HCT116 (cell line): ENCODE measurements around the gene PRKCH. TPM values are rescaled to one million over a fixed set of nuclear protein-coding genes. Genes with fewer than 3 reads are reported as not detected.

Source experiments
- ATAC-seq: fragments of 200-7000 bp; cut with Tn5 transposase; 2 replicates; pipeline ENCODE4 v1.9.1; 2020; ENCODE audit warnings: mild to moderate bottlenecking, moderate library complexity
- BruUV-seq: library from RNA; stranded (reverse); fragments of 400-500 nt; replicated peaks from 2 replicates; lab custom pipeline; 2021; lab: Mats Ljungman, UMichigan
- CTCF ChIA-PET: fragments of 300-600 bp; sonication (Branson Sonifier 250); formaldehyde crosslinking; loops from one replicate; lab custom pipeline; 2021; ENCODE audit warnings: antibody characterized with exemption; lab: Charles Lee
- POLR2A ChIA-PET: fragments of 300-600, 350-600 bp; sonication (Branson Sonifier 250); formaldehyde crosslinking; loops from one replicate; lab custom pipeline; 2021; ENCODE audit warnings: antibody characterized with exemption; lab: Charles Lee
- RAD21 ChIA-PET, 2 experiments: fragments of 300-600 bp; sonication (Branson Sonifier 250); formaldehyde crosslinking; loops; one replicate each; lab custom pipeline; 2023; ENCODE audit warnings: low total read pairs in 2 of 2; ENCODE audit not compliant: uncharacterized antibody in 2 of 2, unreplicated experiment in 2 of 2, low non-redundant PET in 1 of 2; lab: Charles Lee
- DNase-seq: peaks from one replicate; pipeline ENCODE4 v3.0.0-alpha.2; 2010; ENCODE audit warnings: low read depth, low spot score
- H2AFZ ChIP-seq: fragments of 200-600 bp; shearing (Covaris generic), sonication (generic); 2 replicates; pipeline ENCODE4 v1.6.1; 2017; ENCODE audit warnings: low read depth, mixed run types, mixed read lengths, antibody characterized with exemption, low read length; ENCODE audit not compliant: poor library complexity, severe bottlenecking
- H3K27ac ChIP-seq: 2 replicates; pipeline ENCODE4 v1.5.1; 2012; ENCODE audit warnings: low read depth, low read length
- H3K27me3 ChIP-seq: fragments of 200-600 bp; sonication (generic); 2 replicates; pipeline ENCODE4 v1.6.1; 2016; ENCODE audit warnings: mixed run types, low read length, mixed read lengths; ENCODE audit not compliant: insufficient read depth
- H3K36me3 ChIP-seq, 2 experiments: fragments of 200-500 bp in 1 of 2; fragments of 200-600 bp in 1 of 2; sonication (Bioruptor generic) in 1 of 2; sonication (generic) in 1 of 2; 2 replicates each; pipeline versions ENCODE4 v1.5.1 to v1.6.1; 2014 to 2016; ENCODE audit warnings: low read length in 2 of 2, inconsistent platforms in 1 of 2, mixed read lengths in 1 of 2, mixed run types in 1 of 2; ENCODE audit not compliant: insufficient read depth in 2 of 2, control insufficient read depth in 1 of 2
- H3K4me1 ChIP-seq, 2 experiments: fragments of 200-600 bp in 1 of 2; sonication (generic) in 1 of 2; 2 replicates each; pipeline versions ENCODE4 v1.5.1 to v1.6.1; 2012 to 2017; ENCODE audit warnings: low read length in 2 of 2, inconsistent platforms in 1 of 2, mild to moderate bottlenecking in 1 of 2, mixed read lengths in 1 of 2, mixed run types in 1 of 2, moderate library complexity in 1 of 2; ENCODE audit not compliant: insufficient read depth in 2 of 2, control insufficient read depth in 1 of 2
- H3K4me2 ChIP-seq: fragments of 200-600 bp; sonication (generic); 2 replicates; pipeline ENCODE4 v1.6.1; 2017; ENCODE audit warnings: mixed run types, low read length, mixed read lengths
- H3K4me3 ChIP-seq, 2 experiments: fragments of 200-600 bp in 1 of 2; sonication (generic) in 1 of 2; replicated peaks in 1 of 2; 2 replicates each; pipeline ENCODE4 v1.5.1; 2011 to 2016; ENCODE audit warnings: low read length in 2 of 2, control low read depth in 1 of 2, low read depth in 1 of 2, mild to moderate bottlenecking in 1 of 2, mixed read lengths in 1 of 2, mixed run types in 1 of 2
- H3K79me2 ChIP-seq: fragments of 200-600 bp; sonication (generic); 2 replicates; pipeline ENCODE4 v1.6.1; 2017; ENCODE audit warnings: mild to moderate bottlenecking, mixed run types, low read length, moderate library complexity, mixed read lengths; ENCODE audit not compliant: insufficient read depth
- H3K9ac ChIP-seq: fragments of 200-600 bp; sonication (generic); 2 replicates; pipeline ENCODE4 v1.6.1; 2016; ENCODE audit warnings: low read length, mixed read lengths
- H3K9me2 ChIP-seq: fragments of 200-600 bp; sonication (generic), shearing (Covaris generic); 2 replicates; pipeline ENCODE4 v1.6.1; 2017; ENCODE audit warnings: mixed run types, mild to moderate bottlenecking, moderate library complexity; ENCODE audit not compliant: insufficient read depth
- H3K9me3 ChIP-seq, 2 experiments: fragments of 200-500 bp in 1 of 2; fragments of 200-600 bp in 1 of 2; sonication (Bioruptor generic) in 1 of 2; sonication (generic) in 1 of 2; 2 replicates each; pipeline ENCODE4 v1.6.1; 2014 to 2017; ENCODE audit warnings: low read length in 2 of 2, mixed read lengths in 2 of 2, inconsistent platforms in 1 of 2, low read depth in 1 of 2, mild to moderate bottlenecking in 1 of 2, mixed run types in 1 of 2, moderate library complexity in 1 of 2; ENCODE audit not compliant: control insufficient read depth in 1 of 2, insufficient read depth in 1 of 2
- H4K20me1 ChIP-seq: fragments of 200-600 bp; sonication (generic), shearing (Covaris generic); 2 replicates; pipeline ENCODE4 v1.6.1; 2017; ENCODE audit warnings: mixed run types, mild to moderate bottlenecking, moderate library complexity; ENCODE audit not compliant: insufficient read depth
- CBX3 ChIP-seq: IDR thresholded peaks from 2 replicates; pipeline ENCODE4 v1.6.1; 2012; ENCODE audit warnings: low read depth
- CEBPB ChIP-seq: IDR thresholded peaks from 2 replicates; pipeline ENCODE4 v1.6.1; 2012; ENCODE audit warnings: low read depth
- CTCF ChIP-seq, 3 experiments: fragments of 200-600 bp in 1 of 3; sonication (generic) in 1 of 3; IDR thresholded peaks in 2 of 3; conservative IDR thresholded peaks in 1 of 3; 2 replicates each; pipeline ENCODE4 v1.5.1; 2012 to 2017; ENCODE audit warnings: low read depth in 2 of 3, low read length in 2 of 3, antibody characterized with exemption in 1 of 3, borderline replicate concordance in 1 of 3, control low read depth in 1 of 3, mild to moderate bottlenecking in 1 of 3, mixed read lengths in 1 of 3, mixed run types in 1 of 3, moderate library complexity in 1 of 3; ENCODE audit not compliant: insufficient read depth in 1 of 3
- EZH2phosphoT487 ChIP-seq: fragments of 200-600 bp; IDR thresholded peaks from 2 replicates; pipeline ENCODE4 v1.6.1; 2018; ENCODE audit warnings: antibody characterized with exemption, borderline replicate concordance
- SP1 ChIP-seq: IDR thresholded peaks from 2 replicates; pipeline ENCODE4 v1.6.1; 2012; ENCODE audit warnings: low read depth
- TCF7L2 ChIP-seq: IDR thresholded peaks from 2 replicates; pipeline ENCODE4 v1.7.0; 2011; ENCODE audit warnings: borderline replicate concordance, inconsistent platforms; ENCODE audit not compliant: insufficient read depth, insufficient read length; ENCODE audit errors: extremely low read depth
- YY1 ChIP-seq: IDR thresholded peaks from 2 replicates; pipeline ENCODE4 v1.6.1; 2011; ENCODE audit warnings: low read length, low read depth, moderate library complexity, mild to moderate bottlenecking; ENCODE audit not compliant: insufficient replicate concordance; ENCODE audit errors: extremely low read depth
- ZFX ChIP-seq: fragments of 450-650 bp; IDR thresholded peaks from 2 replicates; pipeline ENCODE4 v1.6.1; 2017
- intact Hi-C: fragments of 100-400 bp; cut with micrococcal nuclease; formaldehyde crosslinking; loops from 2 replicates; pipeline ENCODE4 v1.10.0; 2022
- total RNA-seq: library from RNA; stranded (reverse); gene quantifications from one replicate; pipeline ENCODE4 v1.2.1, GENCODE V29; 2021; ENCODE audit not compliant: unreplicated experiment
- TF ChIP-seq, protein P1 (sequence below): IDR thresholded peaks from 2 replicates; pipeline ENCODE4 v1.6.1; 2012; ENCODE audit warnings: low read depth

PRKCH gene
- total RNA-seq, 1 experiment from 2014 or later: 16.6 TPM

DNA sequence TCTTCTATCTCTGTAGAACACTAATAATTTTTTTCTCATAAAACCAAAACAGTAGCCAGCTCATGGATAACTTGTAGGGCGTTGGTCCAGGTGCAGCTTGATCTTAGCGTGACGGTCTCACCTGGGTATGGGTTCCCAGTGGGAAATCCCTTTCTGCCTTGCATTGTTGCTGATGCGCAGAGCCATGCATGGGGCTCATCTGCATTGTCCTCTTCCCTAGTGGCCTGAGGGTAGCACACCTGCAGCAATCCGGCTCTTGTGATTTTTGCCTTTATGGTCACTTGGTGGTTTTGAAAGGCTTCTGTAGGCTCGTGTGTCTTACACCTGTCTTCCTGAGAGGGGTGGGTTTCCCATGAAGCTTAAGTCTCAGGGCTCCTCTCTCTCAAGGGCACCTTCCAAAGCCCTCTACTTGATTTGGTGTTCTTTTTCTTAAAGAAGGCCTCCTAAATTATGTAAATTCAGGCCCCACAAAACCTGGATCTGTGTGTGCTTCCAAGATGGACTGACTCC, 130.6 kb downstream of the PRKCH start:
- Histone ChIP-seq H2AFZ (no peak overlapping the region), H3K27me3 (no peaks in the 10 kb centered on the region), H3K9ac (no peak overlapping the region), H3K9me2 (no peaks in the 10 kb centered on the region), H3K27ac (no peak overlapping the region), H3K4me3 (no peak overlapping the region), H3K4me1 (no peaks in the 10 kb centered on the region), H3K79me2 (no peaks in the 10 kb centered on the region), H4K20me1 (0 out of 2 replicates have a peak, but pooled peaks cover 3% of the 10 kb centered on the region), H3K4me2 (no peak overlapping the region), H3K36me3 (no peaks in the 10 kb centered on the region), H3K9me3 (no peaks in the 10 kb centered on the region)
- no peak for DNase-seq
- ChIA-PET CTCF (no interaction called here), POLR2A (no interaction called here), RAD21 (no interaction called here)
- no TSS peak for BruUV-seq
- ATAC-seq: no peak
- intact Hi-C loops: no loop called here
- TF ChIP-seq EZH2phosphoT487 (no peak), CBX3 (no peak), CEBPB (no peak), SP1 (no peak), CTCF (IDR thresholded peaks at IDR 0.05 in 2 of 3, conservative IDR thresholded peaks at IDR 0.05 in 1 of 3; ENCODE audit: borderline replicate concordance in 1 of 3, insufficient read depth in 1 of 3, low read depth in 2 of 3, low read length in 2 of 3) (no peak), YY1 (no peak), ZFX (no peak)

- ATAC-seq (no peak), DNase-seq (no peak)
- ChIA-PET POLR2A (no interaction called here), RAD21 (no interaction called here), CTCF (no interaction called here)
- Histone ChIP-seq H3K27ac (no peak overlapping the region), H3K9ac (no peak overlapping the region), H4K20me1 (0 out of 2 replicates have a peak, but pooled peaks cover 3% of the 10 kb centered on the region), H3K79me2 (no peaks in the 10 kb centered on the region), H3K36me3 (peaks cover 0 to 4% of the 10 kb centered on the region in 2 experiments; a peak in 1 of 4 replicates), H3K9me2 (no peaks in the 10 kb centered on the region), H2AFZ (no peak overlapping the region), H3K27me3 (no peaks in the 10 kb centered on the region), H3K4me2 (no peak overlapping the region), H3K4me3 (no peak overlapping the region), H3K4me1 (no peaks in the 10 kb centered on the region), H3K9me3 (no peaks in the 10 kb centered on the region)
- BruUV-seq: no TSS peak
- intact Hi-C loops: no loop called here
- TF ChIP-seq YY1 (no peak), TCF7L2 (no peak), CTCF (IDR thresholded peaks at IDR 0.05 in 2 of 3, conservative IDR thresholded peaks at IDR 0.05 in 1 of 3; ENCODE audit: borderline replicate concordance in 1 of 3, insufficient read depth in 1 of 3, low read depth in 2 of 3, low read length in 2 of 3) (no peak)
- TF ChIP-seq, protein P1, sequence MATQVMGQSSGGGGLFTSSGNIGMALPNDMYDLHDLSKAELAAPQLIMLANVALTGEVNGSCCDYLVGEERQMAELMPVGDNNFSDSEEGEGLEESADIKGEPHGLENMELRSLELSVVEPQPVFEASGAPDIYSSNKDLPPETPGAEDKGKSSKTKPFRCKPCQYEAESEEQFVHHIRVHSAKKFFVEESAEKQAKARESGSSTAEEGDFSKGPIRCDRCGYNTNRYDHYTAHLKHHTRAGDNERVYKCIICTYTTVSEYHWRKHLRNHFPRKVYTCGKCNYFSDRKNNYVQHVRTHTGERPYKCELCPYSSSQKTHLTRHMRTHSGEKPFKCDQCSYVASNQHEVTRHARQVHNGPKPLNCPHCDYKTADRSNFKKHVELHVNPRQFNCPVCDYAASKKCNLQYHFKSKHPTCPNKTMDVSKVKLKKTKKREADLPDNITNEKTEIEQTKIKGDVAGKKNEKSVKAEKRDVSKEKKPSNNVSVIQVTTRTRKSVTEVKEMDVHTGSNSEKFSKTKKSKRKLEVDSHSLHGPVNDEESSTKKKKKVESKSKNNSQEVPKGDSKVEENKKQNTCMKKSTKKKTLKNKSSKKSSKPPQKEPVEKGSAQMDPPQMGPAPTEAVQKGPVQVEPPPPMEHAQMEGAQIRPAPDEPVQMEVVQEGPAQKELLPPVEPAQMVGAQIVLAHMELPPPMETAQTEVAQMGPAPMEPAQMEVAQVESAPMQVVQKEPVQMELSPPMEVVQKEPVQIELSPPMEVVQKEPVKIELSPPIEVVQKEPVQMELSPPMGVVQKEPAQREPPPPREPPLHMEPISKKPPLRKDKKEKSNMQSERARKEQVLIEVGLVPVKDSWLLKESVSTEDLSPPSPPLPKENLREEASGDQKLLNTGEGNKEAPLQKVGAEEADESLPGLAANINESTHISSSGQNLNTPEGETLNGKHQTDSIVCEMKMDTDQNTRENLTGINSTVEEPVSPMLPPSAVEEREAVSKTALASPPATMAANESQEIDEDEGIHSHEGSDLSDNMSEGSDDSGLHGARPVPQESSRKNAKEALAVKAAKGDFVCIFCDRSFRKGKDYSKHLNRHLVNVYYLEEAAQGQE: no peak
Observed at GRCh38 chr14:61452452-61452851, 131.1 kb downstream of the PRKCH start.
